HG03469 (cell line): ENCODE data around the gene ZNF662.

ENCODE experiments used
- ATAC-seq: cut with Tn5 transposase; IDR thresholded peaks from one replicate; pipeline ENCODE4 v1.9.1; 2021; ENCODE audit warnings: mild to moderate bottlenecking, moderate library complexity, moderate number of reproducible peaks; ENCODE audit not compliant: unreplicated experiment

ZNF662 gene

DNA sequence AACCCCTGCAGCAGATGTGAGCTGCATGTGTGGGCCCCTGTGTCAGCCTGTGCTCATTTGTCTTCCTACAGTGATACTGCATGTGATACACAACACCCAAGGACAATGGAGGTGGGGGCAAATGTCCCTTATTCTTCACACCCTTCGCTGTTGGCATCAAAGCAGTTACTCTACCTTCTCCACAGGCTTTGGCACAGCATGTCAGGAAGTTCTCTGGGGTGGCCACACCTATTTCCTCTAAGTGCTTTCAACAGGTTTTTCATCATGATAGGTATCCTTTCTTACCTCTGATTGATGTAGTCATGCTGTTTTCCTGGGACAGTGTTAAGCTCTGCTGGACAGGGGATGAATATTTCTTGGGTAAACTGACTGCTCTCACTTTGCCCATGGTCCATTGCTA lies 29.5 kb downstream of the ZNF662 start:
- ATAC-seq: no peak

DNA sequence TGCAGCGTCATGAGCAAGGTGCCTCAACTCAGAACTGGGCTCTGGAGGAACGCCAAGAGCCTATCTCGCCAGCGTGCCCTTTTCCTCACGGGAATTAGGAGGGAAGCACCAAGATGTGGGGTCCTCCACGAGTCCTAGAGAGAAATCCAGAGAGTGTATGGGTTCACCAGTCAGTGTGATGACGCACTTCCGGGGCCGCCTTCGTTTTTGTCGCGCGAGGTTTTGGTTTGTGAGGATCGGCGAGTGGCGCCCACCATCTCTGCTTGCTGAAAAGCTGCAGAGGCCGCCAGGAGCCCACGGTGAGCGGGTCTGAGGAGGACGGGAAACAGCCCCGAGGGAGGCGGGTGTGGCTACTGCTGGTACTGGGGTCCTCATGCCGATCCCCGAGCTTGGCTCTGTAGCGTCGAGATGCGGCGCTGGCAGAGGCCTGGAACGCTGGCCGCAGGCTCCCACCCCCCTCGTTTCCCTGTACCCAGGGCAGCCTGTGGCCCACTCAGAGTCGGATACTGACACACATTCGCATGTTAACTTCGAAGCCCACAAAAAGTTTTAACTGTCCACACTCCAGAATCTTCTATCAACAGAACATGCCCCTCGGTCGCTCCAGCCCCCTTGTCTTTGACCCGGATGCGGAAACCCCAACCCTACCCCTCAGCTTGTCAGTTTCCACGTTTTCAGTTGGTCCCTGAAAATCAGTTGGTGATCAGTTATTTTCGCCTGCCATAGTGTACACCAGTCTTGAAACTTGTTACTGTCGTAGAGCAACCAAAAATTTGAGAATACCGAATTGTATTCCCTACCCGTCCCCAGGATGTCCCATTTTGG lies 30.4 kb downstream of the ZNF662 start:
- ATAC-seq: no peak

GRCh38 chr3:42937334-42937733 lies 31.4 kb downstream of the ZNF662 start:
- no peak for ATAC-seq

- ATAC-seq: no peak
Measured at GRCh38 chr3:42942693-42943092, 36.8 kb downstream of the ZNF662 start.

- no peak for ATAC-seq
Measured at GRCh38 chr3:42946050-42946449, 40.1 kb downstream of the ZNF662 start.

DNA sequence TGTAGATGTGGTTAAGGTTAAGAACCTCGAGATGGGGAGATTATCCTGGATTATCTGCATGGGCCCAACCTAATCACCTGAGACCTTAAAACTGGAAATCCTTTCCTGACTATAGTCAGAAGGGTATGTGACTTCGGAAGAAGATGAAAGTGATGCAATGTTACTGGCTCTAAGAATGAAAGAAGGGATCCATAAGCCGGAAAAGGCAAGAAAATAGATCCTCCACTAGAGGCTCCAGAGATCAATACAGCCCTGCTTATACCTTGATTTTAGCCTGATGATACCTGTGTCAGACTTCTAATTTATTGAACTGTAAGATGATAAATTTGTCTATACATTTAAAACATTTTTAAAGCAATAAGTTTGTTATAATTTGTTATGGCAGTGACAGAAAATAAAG lies 51.6 kb downstream of the ZNF662 start:
- ATAC-seq: no peak

DNA sequence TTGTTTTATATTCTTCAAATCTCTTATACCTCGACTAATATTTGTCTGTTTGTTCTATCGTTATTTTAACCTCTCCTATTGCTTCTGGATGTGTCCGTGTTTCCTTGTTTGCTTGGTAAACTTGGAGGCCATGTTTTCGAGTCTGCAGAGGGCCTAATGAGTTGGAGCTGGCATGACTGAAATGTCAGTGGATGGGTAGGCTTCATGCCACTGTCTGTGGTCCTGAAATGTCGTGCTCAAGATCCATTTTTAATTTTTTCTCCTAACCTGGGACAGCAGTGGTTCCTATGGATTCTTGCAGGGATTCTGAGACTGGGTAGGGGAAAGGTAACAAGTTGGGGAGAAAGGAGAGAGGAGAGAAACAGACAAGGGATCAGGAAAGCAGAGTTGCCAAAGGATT lies 54.3 kb downstream of the ZNF662 start:
- ATAC-seq: no peak

- no peak for ATAC-seq
Measured at GRCh38 chr3:42960786-42961185, 54.8 kb downstream of the ZNF662 start.

- no peak for ATAC-seq
Measured at GRCh38 chr3:42961633-42962032, 55.7 kb downstream of the ZNF662 start.

- ATAC-seq: no peak
Measured at GRCh38 chr3:42963269-42963668, 57.3 kb downstream of the ZNF662 start.

DNA sequence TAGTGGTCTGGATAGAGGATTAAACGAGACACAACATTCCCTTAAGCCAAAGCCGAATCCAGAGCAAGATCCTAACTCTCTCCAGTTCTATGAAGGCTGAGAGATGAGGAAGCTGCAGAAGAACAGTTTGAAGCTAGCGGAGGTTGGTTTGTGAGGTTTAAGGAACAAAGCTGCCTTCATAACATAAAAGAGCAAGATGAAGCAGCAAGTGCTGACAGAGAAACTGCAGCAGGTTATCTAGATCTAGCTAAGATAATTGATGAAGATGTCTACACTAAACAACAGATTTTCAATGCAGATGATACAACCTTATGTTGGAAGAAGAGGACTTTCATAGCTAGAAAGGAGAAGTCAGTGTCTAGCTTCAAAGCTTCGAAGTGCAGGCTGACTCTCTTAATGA lies 58.3 kb downstream of the ZNF662 start:
- ATAC-seq: no peak
